Measurements from ENCODE around the gene TLX1.
A peak's percentile ranks its signal among the peaks of the same experiment; 100 is the strongest.

The TLX1 gene

DNA sequence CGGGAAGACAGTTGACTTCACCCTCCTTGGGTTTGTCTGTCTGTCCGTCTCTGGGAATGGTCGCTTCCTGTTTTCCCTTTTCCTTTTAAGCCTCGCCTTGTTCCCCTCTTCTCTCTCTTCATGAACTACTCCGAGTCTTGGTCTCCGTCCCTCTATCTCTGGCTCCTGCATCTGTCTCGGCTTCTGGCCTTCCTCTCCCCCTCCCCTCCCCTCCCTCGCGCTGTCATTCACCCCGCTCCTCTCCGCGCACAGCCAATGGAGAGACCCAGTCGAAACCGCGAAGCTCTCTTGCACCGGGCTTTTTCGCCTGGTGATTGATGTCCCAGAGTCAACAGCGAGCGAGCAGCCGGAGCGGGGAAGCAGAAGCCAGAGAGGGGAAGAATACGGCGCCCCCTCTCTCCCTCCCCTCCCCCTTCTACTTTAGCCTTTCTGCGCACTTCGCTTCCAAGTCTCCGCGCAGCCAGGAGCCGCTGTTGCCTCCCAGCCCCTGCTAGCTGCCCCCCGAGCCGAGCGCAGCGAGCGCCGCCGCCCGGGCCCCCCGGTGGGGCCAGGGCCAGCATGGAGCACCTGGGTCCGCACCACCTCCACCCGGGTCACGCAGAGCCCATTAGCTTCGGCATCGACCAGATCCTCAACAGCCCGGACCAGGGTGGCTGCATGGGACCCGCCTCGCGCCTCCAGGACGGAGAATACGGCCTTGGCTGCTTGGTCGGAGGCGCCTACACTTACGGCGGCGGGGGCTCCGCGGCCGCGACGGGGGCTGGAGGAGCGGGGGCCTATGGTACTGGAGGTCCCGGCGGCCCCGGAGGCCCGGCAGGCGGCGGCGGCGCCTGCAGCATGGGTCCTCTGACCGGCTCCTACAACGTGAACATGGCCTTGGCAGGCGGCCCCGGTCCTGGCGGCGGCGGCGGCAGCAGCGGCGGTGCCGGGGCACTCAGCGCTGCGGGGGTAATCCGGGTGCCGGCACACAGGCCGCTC, at the start of gene TLX1:
Gene TLX1, plus strand, starts transcription at position 317 of the 978 bp plus-strand sequence. Its CDS starts 242 bp downstream, at position 559.
- Histone ChIP-seq H3K9ac (no peak within 1 kb of the TSS), H3K36me3 (ENCODE audit: control insufficient read depth, insufficient read depth, low read length) (no peaks in the 10 kb centered on the region), H3K4me3 (ENCODE audit: low read depth, low read length) (peak within 1 kb of the TSS; percentile 18), H3K27me3 (ENCODE audit: control insufficient read depth, insufficient read depth, low read length) (peaks cover 34% of the 10 kb centered on the region), H3K4me1 (peaks cover 3% of the 10 kb centered on the region), H3K4me2 (ENCODE audit: low read length) (peak within 1 kb of the TSS; percentile 59), H2AFZ (peak within 1 kb of the TSS; percentile 50), H3K79me2 (no peaks in the 10 kb centered on the region), H3K27ac (no peak within 1 kb of the TSS), H3K9me3 (ENCODE audit: control insufficient read depth, low read length) (no peaks in the 10 kb centered on the region)
- TF ChIP-seq, protein P1, sequence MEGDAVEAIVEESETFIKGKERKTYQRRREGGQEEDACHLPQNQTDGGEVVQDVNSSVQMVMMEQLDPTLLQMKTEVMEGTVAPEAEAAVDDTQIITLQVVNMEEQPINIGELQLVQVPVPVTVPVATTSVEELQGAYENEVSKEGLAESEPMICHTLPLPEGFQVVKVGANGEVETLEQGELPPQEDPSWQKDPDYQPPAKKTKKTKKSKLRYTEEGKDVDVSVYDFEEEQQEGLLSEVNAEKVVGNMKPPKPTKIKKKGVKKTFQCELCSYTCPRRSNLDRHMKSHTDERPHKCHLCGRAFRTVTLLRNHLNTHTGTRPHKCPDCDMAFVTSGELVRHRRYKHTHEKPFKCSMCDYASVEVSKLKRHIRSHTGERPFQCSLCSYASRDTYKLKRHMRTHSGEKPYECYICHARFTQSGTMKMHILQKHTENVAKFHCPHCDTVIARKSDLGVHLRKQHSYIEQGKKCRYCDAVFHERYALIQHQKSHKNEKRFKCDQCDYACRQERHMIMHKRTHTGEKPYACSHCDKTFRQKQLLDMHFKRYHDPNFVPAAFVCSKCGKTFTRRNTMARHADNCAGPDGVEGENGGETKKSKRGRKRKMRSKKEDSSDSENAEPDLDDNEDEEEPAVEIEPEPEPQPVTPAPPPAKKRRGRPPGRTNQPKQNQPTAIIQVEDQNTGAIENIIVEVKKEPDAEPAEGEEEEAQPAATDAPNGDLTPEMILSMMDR (IDR thresholded peaks at IDR 0.05): no peak

DNA sequence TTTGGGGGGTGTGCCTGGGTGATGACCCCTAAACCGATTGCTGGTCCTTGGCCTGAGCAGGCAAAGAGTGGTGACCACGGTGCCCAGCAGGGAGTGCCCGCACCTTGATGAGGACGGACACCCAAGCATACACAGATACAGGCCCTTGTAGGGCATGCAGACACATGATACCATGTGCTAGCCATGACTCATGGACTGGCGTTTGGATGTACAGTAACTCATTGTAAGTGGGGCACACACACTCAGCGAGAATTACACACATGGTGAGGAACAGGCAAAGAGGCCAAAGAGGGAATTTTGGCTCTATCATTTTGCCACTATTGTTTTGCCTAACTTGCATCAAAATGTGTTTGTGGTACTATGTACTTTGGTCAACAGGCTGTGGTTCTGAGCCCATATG, 45.3 kb upstream of the TLX1 start:
- no peaks in the 10 kb centered on the region for H3K36me3 ChIP-seq (ENCODE audit: control insufficient read depth, insufficient read depth, low read length)
- no peak overlapping the region for H3K27ac ChIP-seq
- no peak overlapping the region for H3K9ac ChIP-seq
- TF ChIP-seq, protein P1 (IDR thresholded peaks at IDR 0.05): no peak
- peaks cover 2% of the 10 kb centered on the region for H3K9me3 ChIP-seq (ENCODE audit: control insufficient read depth, low read length)
- no peaks in the 10 kb centered on the region for H3K27me3 ChIP-seq (ENCODE audit: control insufficient read depth, insufficient read depth, low read length)
- no peak overlapping the region for H3K4me2 ChIP-seq (ENCODE audit: low read length)
- no peak overlapping the region for H2AFZ ChIP-seq
- H3K4me3 ChIP-seq (ENCODE audit: low read depth, low read length): no peak overlapping the region
- no peaks in the 10 kb centered on the region for H3K79me2 ChIP-seq
- no peaks in the 10 kb centered on the region for H3K4me1 ChIP-seq

DNA sequence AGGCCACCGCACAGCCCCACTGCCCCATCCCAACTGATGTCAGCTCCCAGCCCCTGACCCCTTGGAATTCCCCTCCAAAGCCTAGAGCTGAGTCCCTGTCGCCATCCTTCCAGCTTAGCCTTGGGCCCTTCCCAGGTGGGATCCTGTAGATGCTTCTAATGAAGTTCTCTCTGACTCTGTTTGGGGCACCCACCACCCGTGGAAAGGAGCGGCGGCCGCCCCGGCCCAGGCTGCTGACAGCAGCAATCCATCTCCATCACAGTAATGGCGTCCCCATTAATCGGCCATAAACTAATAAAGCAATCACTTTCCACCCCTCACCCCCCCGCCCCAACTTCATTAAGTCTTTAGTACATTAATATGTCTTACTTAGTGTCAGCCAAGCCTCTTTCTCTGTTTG, 43.7 kb upstream of the TLX1 start:
- Histone ChIP-seq H3K27ac (no peak overlapping the region), H3K4me1 (no peaks in the 10 kb centered on the region), H3K9me3 (ENCODE audit: control insufficient read depth, low read length) (no peaks in the 10 kb centered on the region), H3K4me2 (ENCODE audit: low read length) (no peak overlapping the region), H3K9ac (no peak overlapping the region), H2AFZ (no peak overlapping the region), H3K79me2 (no peaks in the 10 kb centered on the region), H3K4me3 (ENCODE audit: low read depth, low read length) (no peak overlapping the region), H3K27me3 (ENCODE audit: control insufficient read depth, insufficient read depth, low read length) (no peaks in the 10 kb centered on the region), H3K36me3 (ENCODE audit: control insufficient read depth, insufficient read depth, low read length) (no peaks in the 10 kb centered on the region)
- TF ChIP-seq, protein P1 (IDR thresholded peaks at IDR 0.05): no peak

DNA sequence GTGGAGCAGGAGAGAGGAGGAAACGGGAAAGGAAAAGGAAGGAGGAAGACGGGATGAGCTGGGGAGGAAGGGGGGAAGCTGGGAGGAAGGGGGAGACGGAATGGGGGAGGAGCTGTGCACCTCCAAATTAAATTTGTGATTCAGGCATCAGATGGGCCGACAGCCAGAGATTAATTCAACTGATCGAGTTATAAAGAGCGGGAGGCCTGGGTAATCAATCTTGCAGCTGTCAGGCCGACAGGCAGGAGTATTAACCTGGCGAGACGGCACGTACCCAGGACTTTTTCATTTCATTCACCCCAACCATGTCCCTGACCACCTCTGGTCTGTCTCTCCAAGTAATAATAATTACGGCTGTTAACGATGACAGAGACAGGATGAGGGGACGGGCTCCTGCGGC, 43.1 kb upstream of the TLX1 start:
- Histone ChIP-seq H3K9me3 (ENCODE audit: control insufficient read depth, low read length) (no peaks in the 10 kb centered on the region), H3K79me2 (no peaks in the 10 kb centered on the region), H3K4me3 (ENCODE audit: low read depth, low read length) (no peak overlapping the region), H3K4me1 (no peaks in the 10 kb centered on the region), H3K27me3 (ENCODE audit: control insufficient read depth, insufficient read depth, low read length) (no peaks in the 10 kb centered on the region), H3K36me3 (ENCODE audit: control insufficient read depth, insufficient read depth, low read length) (no peaks in the 10 kb centered on the region), H3K27ac (no peak overlapping the region), H3K9ac (no peak overlapping the region), H3K4me2 (ENCODE audit: low read length) (no peak overlapping the region), H2AFZ (no peak overlapping the region)
- TF ChIP-seq, protein P1 (IDR thresholded peaks at IDR 0.05): no peak

Measured in parathyroid adenoma (tissue), 2 donors.